ENCODE measurements around the gene TMEM184B.
A peak's percentile ranks its signal among the peaks of the same experiment; 100 is the strongest.

Gene TMEM184B

DNA sequence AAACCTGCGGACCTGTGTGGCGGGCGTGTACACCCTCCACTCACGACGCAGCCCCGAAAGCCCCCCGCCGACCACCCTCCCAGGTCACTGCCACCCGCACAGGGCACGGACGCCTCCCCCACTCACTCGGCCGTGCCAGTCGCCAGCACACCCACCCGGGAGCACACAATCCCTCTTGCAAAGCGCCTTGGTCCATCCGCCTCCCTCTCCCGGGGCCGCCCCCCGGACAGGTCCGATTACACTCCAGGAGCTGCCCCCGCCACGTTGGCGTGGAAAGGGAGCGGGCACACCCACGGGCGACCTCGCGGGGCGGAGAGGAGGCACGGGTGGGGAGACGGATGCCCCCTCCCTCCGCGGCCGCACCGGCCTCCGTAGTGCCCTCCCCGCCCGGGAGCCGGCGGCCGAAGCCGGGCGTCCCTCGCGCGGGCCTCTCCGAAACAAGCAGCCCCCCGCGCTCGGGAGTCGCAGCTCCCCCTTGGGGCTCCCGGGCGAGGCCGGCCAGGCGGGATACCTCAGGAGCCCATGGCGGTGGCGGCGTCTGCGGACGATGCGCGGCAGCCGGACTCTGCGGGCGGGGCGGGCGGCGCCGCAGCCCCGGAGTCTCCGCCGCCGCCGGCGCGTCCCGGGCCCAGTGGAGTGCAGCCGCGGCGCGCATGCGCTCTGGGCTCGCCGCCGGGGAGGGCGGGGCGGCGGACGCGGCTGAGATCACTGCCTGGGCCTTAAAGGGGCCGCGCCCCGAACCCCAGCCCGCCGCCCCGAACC, at the start of gene TMEM184B:
TMEM184B (minus strand) TSS at position 638 of the 762 bp plus-strand sequence. CDS start 25,049 bp downstream, outside the sequence.
- peak; percentile 84 for DNase-seq

DNA sequence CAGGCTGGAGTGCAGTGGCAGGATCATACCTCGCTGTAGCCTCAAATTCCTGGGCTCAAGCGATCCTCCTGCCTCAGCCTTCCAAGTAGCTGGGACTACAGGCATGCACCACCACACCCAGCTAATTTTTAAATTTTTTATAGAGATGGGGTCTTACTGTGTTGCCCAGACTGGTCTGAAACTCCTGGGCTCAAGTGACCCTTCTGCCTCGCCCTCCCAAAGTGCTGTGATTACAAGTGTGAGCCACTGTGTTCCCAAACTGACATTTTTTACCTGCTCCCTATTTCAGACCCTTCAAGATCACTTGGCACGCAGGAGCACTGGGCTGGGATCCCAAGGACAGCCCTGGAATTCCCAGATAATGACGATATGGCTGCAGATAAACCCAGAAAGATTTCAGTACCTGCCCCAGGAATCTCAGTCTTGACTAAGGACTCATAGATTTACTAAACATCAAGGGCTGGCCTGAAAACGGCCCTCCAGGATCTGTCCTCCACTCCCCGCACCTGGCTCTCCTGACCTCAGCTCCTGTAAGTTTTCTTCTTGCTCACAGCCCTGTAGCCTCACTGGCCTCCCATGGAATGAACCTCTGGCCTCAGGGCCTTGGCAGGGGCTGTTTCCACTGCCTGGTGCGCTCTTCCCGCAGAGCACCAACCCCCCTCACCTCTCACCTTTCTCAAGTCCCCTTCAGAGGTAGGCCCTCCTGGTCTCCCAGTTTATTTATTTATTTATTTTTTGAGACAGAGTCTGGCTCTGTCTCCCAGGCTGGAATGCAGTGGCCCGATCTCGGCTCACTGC, 48.0 kb upstream of the TMEM184B start:
- no peak for DNase-seq

- no peak for DNase-seq
Observed at GRCh38 chr22:38318792-38319773, 46.3 kb upstream of the TMEM184B start.

- no peak for DNase-seq
Observed at GRCh38 chr22:38317995-38318715, 45.3 kb upstream of the TMEM184B start.

DNA sequence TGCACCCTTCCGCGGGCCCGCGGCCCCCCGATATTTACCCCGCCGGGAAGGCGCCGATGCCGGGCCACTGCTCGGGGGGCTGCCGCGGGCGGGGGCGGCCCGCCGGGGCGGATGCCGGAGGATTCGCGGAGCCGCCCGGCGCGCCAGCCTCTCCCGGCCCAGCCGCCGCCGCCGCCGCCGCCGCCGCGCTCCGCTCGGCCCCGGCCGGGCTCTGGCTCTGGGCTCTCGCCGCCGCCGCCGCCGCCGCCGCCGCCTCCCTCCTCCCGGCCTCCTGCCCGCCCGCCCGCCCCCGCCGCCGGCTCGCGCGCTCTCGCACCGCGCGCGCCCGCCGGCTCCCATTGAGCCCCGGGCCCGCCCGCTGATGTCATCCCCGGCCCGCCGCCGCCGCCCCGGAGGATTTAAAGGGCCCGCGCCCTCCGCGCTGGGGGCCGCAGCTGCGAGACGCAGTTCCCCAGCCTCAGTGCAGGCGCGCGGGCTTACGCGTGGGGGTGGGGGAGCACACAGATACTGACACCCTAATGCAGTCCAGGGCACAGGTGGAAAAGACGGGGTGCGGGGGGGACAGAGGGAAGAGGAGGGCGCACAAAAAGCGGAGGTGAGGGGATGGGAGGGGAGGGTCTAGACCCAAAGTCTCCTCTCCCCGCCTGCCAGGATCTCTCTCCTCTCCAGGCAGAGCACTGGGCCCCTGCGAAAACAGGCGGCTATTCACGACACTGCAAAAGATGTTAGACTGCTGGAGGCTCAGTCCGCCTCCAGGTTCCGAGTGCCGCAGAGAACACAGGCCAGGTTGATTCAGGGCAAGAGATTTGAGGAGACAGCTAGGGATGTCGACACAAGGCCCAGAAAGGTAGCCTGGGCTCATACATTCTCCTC, 44.5 kb upstream of the TMEM184B start, which contains the start of gene CSNK1E:
CSNK1E (minus strand) TSS at position 312 of the 873 bp plus-strand sequence. CDS start 3,276 bp downstream, outside the sequence.
- peak; percentile 82 for DNase-seq

DNA sequence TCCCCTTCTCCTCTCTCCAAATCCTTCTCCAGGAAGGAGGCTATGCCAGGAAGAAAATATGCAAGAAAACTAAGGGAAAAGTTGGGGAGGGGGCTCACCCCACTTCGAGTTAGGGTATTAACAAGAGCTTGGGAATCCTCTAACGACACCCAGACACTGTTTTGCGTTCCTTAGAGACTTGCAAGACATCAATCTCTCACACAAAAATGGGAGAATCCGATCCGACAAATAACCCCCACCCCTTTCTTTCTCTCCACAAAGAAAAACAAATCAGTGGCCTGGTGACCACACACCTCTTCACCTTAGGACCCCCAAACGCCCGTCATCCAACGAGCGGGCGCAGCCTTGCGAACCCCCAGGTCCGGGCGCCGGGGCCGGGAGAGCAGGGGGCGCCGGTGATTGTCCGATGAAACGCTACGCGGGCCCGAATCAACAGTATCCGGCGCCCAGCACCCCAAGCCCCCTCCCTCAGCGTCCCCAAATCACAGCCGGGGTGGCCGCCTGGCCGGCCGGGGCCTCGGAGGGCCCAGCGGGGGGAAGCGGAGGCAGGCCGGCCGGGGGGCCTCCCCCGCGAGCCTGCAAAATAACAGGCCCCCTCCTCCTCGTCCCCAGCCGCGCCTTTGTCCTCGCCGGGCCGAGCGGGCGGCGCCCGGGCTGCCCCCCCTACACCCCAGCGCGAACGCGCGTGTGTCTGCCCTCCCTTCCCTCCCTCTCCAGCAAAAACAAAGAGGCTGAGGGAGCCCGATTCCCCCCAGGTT, 43.7 kb upstream of the TMEM184B start:
- peak; percentile 63 for DNase-seq

DNA sequence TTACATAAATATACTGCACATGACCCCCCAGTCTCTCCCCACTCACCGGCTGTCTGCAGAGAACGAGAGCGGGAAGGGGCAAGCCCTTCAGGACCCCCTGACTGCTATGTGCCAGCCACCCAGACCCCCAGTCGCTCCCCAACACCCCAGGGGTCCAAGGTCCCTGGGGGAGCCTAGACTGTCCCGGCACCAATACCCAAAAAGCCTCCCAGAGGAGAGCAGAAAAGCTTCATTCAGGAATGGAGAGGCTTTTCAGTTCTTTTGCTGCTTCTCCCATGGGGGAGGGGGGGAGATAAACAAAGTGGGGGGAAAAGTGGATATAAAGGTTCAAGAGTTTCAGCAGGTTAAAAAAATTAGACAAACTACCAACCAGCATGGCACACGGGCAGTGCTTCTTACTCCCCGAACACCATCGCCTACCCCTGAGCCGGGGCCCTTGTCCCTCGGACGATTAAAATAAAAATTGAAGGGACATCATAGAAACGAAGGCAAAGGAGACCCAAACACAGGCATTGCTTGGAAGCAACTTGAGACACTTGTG, 43.1 kb upstream of the TMEM184B start:
- DNase-seq, result no peak

DNA sequence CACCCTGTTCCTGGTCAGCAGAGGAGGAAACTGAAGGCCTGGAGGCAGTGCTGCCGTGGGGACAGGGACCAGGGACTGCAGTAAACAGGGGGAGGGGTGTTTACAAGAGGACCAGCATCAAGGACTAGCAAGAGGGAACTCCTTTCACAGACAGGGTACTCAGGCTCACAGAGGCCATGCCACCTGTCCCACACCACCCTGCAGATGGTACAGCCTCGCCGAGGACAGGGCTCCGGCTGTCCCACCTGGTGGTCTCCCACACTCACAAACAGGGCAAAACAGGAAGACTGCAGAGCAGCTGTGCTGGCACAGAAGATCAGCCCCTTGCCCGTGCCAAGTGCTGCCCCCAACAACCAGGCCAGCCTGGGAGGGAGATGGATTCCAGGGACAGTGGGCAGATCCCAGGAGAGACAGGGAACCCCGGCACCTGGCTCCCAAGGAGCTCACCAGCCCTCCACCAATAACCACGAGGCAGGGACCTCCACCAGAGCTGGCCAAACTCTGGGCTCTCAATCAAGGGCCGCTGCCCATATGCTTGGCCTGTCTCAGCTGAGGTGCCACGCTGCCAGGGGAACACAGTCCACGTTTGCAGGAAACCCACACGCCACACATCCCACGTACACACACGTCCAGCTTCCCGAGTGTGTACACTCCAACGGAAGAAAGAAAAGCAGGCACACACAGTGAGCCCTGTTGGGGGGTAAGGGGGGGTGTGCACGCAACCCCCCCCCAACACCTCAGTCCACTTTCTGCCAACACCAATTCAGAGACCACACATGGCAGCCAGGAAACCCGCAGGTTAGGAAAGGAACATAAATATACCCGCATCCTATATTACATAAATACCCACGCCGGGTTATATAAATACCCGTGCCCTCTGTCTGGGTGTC, 42.4 kb upstream of the TMEM184B start:
- DNase-seq, result peak; percentile 54

GRCh38 chr22:38314051-38314932, 41.5 kb upstream of the TMEM184B start:
- DNase-seq, result no peak

DNA sequence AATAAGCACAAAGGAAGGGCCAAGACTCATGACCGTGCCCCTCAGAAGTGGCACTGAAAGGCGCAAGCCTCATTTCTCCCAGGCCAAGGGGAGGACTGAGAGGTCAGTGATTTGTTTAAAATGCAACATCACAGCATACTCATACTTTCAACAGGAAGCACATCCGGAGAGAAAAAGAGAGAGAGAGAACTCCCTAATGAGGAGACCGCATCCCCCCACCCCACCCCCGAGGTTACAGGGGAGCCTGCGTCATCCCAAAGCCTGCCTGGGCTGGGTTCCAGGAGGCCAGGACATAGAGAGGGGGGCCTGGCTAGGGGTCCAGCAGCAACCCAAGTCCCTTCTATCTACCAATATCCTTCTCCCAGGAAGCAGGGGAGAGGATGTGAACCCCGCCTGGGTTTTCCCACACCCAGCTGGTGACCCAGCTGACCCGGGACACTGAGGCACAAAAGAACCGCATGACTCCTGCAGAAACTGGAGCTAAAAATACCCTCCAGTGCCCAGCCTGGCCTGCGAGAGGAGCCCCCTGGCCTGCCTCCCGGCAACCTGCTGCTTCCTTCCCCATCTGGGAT, 40.7 kb upstream of the TMEM184B start:
- DNase-seq, result peak; percentile 40

- no peak for DNase-seq
Observed at GRCh38 chr22:38312261-38312800, 39.5 kb upstream of the TMEM184B start.

DNA sequence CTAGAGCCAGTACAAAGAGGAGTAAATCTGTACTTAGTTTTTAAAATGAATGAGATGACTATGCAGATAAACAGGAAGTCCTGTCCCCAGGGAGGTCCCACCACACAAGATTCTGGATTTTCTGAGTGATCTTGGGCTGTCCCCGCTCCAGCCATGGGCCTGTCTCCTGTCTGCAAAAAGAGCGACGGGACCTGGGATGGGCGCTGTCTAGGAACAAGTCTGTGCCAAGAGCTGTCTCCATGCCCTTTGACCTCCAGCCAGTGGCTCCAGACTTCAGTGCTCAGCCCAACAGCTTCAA, 38.5 kb upstream of the TMEM184B start:
- DNase-seq, result no peak

DNA sequence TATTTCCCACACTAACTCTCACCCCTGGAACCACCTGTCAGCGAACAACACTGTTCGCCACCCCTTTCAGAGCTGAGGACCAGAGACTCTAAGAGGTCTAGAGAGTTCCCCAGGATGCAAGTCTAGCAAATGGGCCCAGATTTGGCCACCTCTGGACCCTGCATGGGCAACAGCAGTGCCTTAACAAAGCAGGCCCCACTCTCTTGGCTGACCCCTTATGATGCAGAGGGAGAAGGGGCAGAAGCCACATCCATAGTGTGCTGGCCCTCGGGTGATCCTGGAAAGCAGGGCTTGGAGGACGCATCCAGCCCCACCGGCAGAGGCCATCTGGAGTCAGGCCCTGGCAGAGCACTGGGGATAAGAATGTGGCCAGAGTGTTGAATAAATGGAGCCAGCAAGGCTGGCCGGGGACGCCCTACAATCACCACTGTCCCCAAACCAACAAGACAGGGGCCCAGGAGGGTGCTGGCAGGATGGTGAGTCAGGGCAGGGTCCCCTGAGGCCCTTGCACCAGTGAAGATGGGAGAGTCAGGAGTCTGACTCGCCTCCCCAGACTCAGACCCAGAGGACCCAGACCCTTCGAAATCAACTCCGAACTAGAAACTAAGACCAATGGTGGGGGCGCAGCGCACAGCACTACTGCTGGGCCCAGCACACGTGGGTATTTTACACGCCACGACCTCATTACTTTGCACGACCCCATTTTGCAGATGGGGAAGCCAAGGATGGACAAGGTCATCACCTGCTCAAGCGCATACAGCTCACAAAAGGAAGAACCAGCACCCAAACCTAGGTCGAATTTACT, 37.9 kb upstream of the TMEM184B start:
- no peak for DNase-seq

- no peak for DNase-seq
Observed at GRCh38 chr22:38309614-38310517, 37.1 kb upstream of the TMEM184B start.

- no peak for DNase-seq
Observed at GRCh38 chr22:38308791-38309498, 36.1 kb upstream of the TMEM184B start.
